HCT116 (cell line): ENCODE measurements around the gene KRTAP10-7. TPM values are rescaled to one million over a fixed set of nuclear protein-coding genes. Genes with fewer than 3 reads are reported as not detected.

Experiments
- ATAC-seq: fragments of 200-7000 bp; cut with Tn5 transposase; 2 replicates; pipeline ENCODE4 v1.9.1; 2020; ENCODE audit warnings: mild to moderate bottlenecking, moderate library complexity
- BruUV-seq: library from RNA; stranded (reverse); fragments of 400-500 nt; replicated peaks from 2 replicates; lab custom pipeline; 2021; lab: Mats Ljungman, UMichigan
- CTCF ChIA-PET: fragments of 300-600 bp; sonication (Branson Sonifier 250); formaldehyde crosslinking; loops from one replicate; lab custom pipeline; 2021; ENCODE audit warnings: antibody characterized with exemption; lab: Charles Lee
- POLR2A ChIA-PET: fragments of 300-600, 350-600 bp; sonication (Branson Sonifier 250); formaldehyde crosslinking; loops from one replicate; lab custom pipeline; 2021; ENCODE audit warnings: antibody characterized with exemption; lab: Charles Lee
- RAD21 ChIA-PET, 2 experiments: fragments of 300-600 bp; sonication (Branson Sonifier 250); formaldehyde crosslinking; loops; one replicate each; lab custom pipeline; 2023; ENCODE audit warnings: low total read pairs in 2 of 2; ENCODE audit not compliant: uncharacterized antibody in 2 of 2, unreplicated experiment in 2 of 2, low non-redundant PET in 1 of 2; lab: Charles Lee
- DNase-seq: peaks from one replicate; pipeline ENCODE4 v3.0.0-alpha.2; 2010; ENCODE audit warnings: low read depth, low spot score
- H2AFZ ChIP-seq: fragments of 200-600 bp; shearing (Covaris generic), sonication (generic); 2 replicates; pipeline ENCODE4 v1.6.1; 2017; ENCODE audit warnings: low read depth, mixed run types, mixed read lengths, antibody characterized with exemption, low read length; ENCODE audit not compliant: poor library complexity, severe bottlenecking
- H3K27ac ChIP-seq: 2 replicates; pipeline ENCODE4 v1.5.1; 2012; ENCODE audit warnings: low read depth, low read length
- H3K27me3 ChIP-seq: fragments of 200-600 bp; sonication (generic); 2 replicates; pipeline ENCODE4 v1.6.1; 2016; ENCODE audit warnings: mixed run types, low read length, mixed read lengths; ENCODE audit not compliant: insufficient read depth
- H3K36me3 ChIP-seq, 2 experiments: fragments of 200-500 bp in 1 of 2; fragments of 200-600 bp in 1 of 2; sonication (Bioruptor generic) in 1 of 2; sonication (generic) in 1 of 2; 2 replicates each; pipeline versions ENCODE4 v1.5.1 to v1.6.1; 2014 to 2016; ENCODE audit warnings: low read length in 2 of 2, inconsistent platforms in 1 of 2, mixed read lengths in 1 of 2, mixed run types in 1 of 2; ENCODE audit not compliant: insufficient read depth in 2 of 2, control insufficient read depth in 1 of 2
- H3K4me1 ChIP-seq, 2 experiments: fragments of 200-600 bp in 1 of 2; sonication (generic) in 1 of 2; 2 replicates each; pipeline versions ENCODE4 v1.5.1 to v1.6.1; 2012 to 2017; ENCODE audit warnings: low read length in 2 of 2, inconsistent platforms in 1 of 2, mild to moderate bottlenecking in 1 of 2, mixed read lengths in 1 of 2, mixed run types in 1 of 2, moderate library complexity in 1 of 2; ENCODE audit not compliant: insufficient read depth in 2 of 2, control insufficient read depth in 1 of 2
- H3K4me2 ChIP-seq: fragments of 200-600 bp; sonication (generic); 2 replicates; pipeline ENCODE4 v1.6.1; 2017; ENCODE audit warnings: mixed run types, low read length, mixed read lengths
- H3K4me3 ChIP-seq, 2 experiments: fragments of 200-600 bp in 1 of 2; sonication (generic) in 1 of 2; replicated peaks in 1 of 2; 2 replicates each; pipeline ENCODE4 v1.5.1; 2011 to 2016; ENCODE audit warnings: low read length in 2 of 2, control low read depth in 1 of 2, low read depth in 1 of 2, mild to moderate bottlenecking in 1 of 2, mixed read lengths in 1 of 2, mixed run types in 1 of 2
- H3K79me2 ChIP-seq: fragments of 200-600 bp; sonication (generic); 2 replicates; pipeline ENCODE4 v1.6.1; 2017; ENCODE audit warnings: mild to moderate bottlenecking, mixed run types, low read length, moderate library complexity, mixed read lengths; ENCODE audit not compliant: insufficient read depth
- H3K9ac ChIP-seq: fragments of 200-600 bp; sonication (generic); 2 replicates; pipeline ENCODE4 v1.6.1; 2016; ENCODE audit warnings: low read length, mixed read lengths
- H3K9me2 ChIP-seq: fragments of 200-600 bp; sonication (generic), shearing (Covaris generic); 2 replicates; pipeline ENCODE4 v1.6.1; 2017; ENCODE audit warnings: mixed run types, mild to moderate bottlenecking, moderate library complexity; ENCODE audit not compliant: insufficient read depth
- H3K9me3 ChIP-seq, 2 experiments: fragments of 200-500 bp in 1 of 2; fragments of 200-600 bp in 1 of 2; sonication (Bioruptor generic) in 1 of 2; sonication (generic) in 1 of 2; 2 replicates each; pipeline ENCODE4 v1.6.1; 2014 to 2017; ENCODE audit warnings: low read length in 2 of 2, mixed read lengths in 2 of 2, inconsistent platforms in 1 of 2, low read depth in 1 of 2, mild to moderate bottlenecking in 1 of 2, mixed run types in 1 of 2, moderate library complexity in 1 of 2; ENCODE audit not compliant: control insufficient read depth in 1 of 2, insufficient read depth in 1 of 2
- H4K20me1 ChIP-seq: fragments of 200-600 bp; sonication (generic), shearing (Covaris generic); 2 replicates; pipeline ENCODE4 v1.6.1; 2017; ENCODE audit warnings: mixed run types, mild to moderate bottlenecking, moderate library complexity; ENCODE audit not compliant: insufficient read depth
- CBX3 ChIP-seq: IDR thresholded peaks from 2 replicates; pipeline ENCODE4 v1.6.1; 2012; ENCODE audit warnings: low read depth
- CEBPB ChIP-seq: IDR thresholded peaks from 2 replicates; pipeline ENCODE4 v1.6.1; 2012; ENCODE audit warnings: low read depth
- EZH2 ChIP-seq: fragments of 200-600 bp; sonication (generic); IDR thresholded peaks from 2 replicates; pipeline ENCODE4 v1.6.1; 2017; ENCODE audit warnings: antibody characterized with exemption, mixed run types
- JUND ChIP-seq: IDR thresholded peaks from 2 replicates; pipeline ENCODE4 v1.6.1; 2012
- MAX ChIP-seq: IDR thresholded peaks from 2 replicates; pipeline ENCODE4 v1.6.1; 2012
- POLR2A ChIP-seq: IDR thresholded peaks from 2 replicates; pipeline ENCODE4 v1.7.0; 2011; ENCODE audit warnings: borderline replicate concordance; ENCODE audit not compliant: insufficient read depth, insufficient read length; ENCODE audit errors: extremely low read depth
- POLR2AphosphoS5 ChIP-seq: IDR thresholded peaks from 2 replicates; pipeline ENCODE4 v1.6.1; 2011; ENCODE audit warnings: mild to moderate bottlenecking, low read depth, low read length, moderate library complexity
- SIN3A ChIP-seq: IDR thresholded peaks from 2 replicates; pipeline ENCODE4 v1.6.1; 2012; ENCODE audit warnings: low read depth
- SP1 ChIP-seq: IDR thresholded peaks from 2 replicates; pipeline ENCODE4 v1.6.1; 2012; ENCODE audit warnings: low read depth
- ZBTB33 ChIP-seq: IDR thresholded peaks from 2 replicates; pipeline ENCODE4 v1.6.1; 2011; ENCODE audit warnings: mild to moderate bottlenecking, low read length, moderate library complexity; ENCODE audit not compliant: insufficient replicate concordance; ENCODE audit errors: extremely low read depth
- ZFX ChIP-seq: fragments of 450-650 bp; IDR thresholded peaks from 2 replicates; pipeline ENCODE4 v1.6.1; 2017
- ZNF274 ChIP-seq: fragments of 200-500 bp; sonication (Bioruptor generic); IDR thresholded peaks from 2 replicates; pipeline ENCODE4 v1.6.1; 2014; ENCODE audit warnings: mild to moderate bottlenecking, low read depth, low read length, inconsistent platforms
- intact Hi-C: fragments of 100-400 bp; cut with micrococcal nuclease; formaldehyde crosslinking; loops from 2 replicates; pipeline ENCODE4 v1.10.0; 2022
- total RNA-seq: library from RNA; stranded (reverse); gene quantifications from one replicate; pipeline ENCODE4 v1.2.1, GENCODE V29; 2021; ENCODE audit not compliant: unreplicated experiment
- TF ChIP-seq, protein P1 (sequence below), 3 experiments: fragments of 200-600 bp in 1 of 3; sonication (generic) in 1 of 3; IDR thresholded peaks in 2 of 3; conservative IDR thresholded peaks in 1 of 3; 2 replicates each; pipeline ENCODE4 v1.5.1; 2012 to 2017; ENCODE audit warnings: low read depth in 2 of 3, low read length in 2 of 3, antibody characterized with exemption in 1 of 3, borderline replicate concordance in 1 of 3, control low read depth in 1 of 3, mild to moderate bottlenecking in 1 of 3, mixed read lengths in 1 of 3, mixed run types in 1 of 3, moderate library complexity in 1 of 3; ENCODE audit not compliant: insufficient read depth in 1 of 3

KRTAP10-7 gene
- total RNA-seq, 1 experiment from 2014 or later, result not detected

DNA sequence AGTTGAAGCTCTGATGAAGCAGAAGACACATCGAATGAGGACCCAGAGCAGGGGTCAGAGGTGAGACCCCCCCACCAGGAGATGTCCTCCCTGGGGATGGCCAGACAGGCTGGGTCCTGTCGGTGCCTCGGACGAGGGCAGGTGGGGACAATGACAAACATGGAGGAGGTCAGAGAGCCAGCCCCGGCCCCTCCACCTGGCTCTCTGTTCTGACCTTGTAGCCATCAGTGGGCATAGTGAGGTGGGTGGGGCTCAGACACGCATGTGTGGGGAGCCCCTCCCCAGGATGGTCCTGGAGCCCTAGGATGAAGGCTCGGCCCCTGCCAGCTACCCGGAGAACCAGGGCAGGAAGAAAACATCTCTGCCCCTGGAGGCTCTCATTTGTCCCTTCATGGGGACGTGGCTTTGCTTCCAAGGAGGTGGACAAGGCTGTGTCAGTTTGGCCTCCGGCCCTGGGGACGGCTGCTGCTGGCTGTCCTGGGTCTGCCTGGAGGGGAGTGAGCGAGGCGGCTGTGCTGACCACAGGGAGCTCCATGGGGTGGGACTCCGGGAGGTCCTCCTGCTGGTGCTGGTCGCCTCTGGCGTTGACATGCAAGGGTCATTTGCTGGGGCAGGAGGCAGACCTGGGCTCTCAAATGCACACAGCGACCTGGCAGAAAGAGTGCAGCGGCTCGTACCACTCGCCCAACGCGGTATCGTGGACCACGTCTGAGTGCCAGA is 10.7 kb upstream of the KRTAP10-7 start:
- BruUV-seq, result no TSS peak
- TF ChIP-seq CEBPB, result no peak
- TF ChIP-seq, protein P1, sequence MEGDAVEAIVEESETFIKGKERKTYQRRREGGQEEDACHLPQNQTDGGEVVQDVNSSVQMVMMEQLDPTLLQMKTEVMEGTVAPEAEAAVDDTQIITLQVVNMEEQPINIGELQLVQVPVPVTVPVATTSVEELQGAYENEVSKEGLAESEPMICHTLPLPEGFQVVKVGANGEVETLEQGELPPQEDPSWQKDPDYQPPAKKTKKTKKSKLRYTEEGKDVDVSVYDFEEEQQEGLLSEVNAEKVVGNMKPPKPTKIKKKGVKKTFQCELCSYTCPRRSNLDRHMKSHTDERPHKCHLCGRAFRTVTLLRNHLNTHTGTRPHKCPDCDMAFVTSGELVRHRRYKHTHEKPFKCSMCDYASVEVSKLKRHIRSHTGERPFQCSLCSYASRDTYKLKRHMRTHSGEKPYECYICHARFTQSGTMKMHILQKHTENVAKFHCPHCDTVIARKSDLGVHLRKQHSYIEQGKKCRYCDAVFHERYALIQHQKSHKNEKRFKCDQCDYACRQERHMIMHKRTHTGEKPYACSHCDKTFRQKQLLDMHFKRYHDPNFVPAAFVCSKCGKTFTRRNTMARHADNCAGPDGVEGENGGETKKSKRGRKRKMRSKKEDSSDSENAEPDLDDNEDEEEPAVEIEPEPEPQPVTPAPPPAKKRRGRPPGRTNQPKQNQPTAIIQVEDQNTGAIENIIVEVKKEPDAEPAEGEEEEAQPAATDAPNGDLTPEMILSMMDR (IDR thresholded peaks at IDR 0.05 in 2 of 3, conservative IDR thresholded peaks at IDR 0.05 in 1 of 3; ENCODE audit: borderline replicate concordance in 1 of 3, insufficient read depth in 1 of 3, low read depth in 2 of 3, low read length in 2 of 3), result no peak
- TF ChIP-seq, all 23 proteins: peak for 0
- ChIA-PET POLR2A (no interaction called here), CTCF (no interaction called here), RAD21 (no interaction called here)
- Histone ChIP-seq H3K4me1 (no peaks in the 10 kb centered on the region), H4K20me1 (no peaks in the 10 kb centered on the region), H3K79me2 (no peaks in the 10 kb centered on the region), H3K4me2 (no peak overlapping the region), H3K9ac (no peak overlapping the region), H2AFZ (no peak overlapping the region), H3K4me3 (no peak overlapping the region), H3K27ac (no peak overlapping the region), H3K27me3 (peaks cover 16% of the 10 kb centered on the region), H3K9me2 (no peaks in the 10 kb centered on the region), H3K36me3 (no peaks in the 10 kb centered on the region), H3K9me3 (no peaks in the 10 kb centered on the region)
- DNase-seq (no peak), ATAC-seq (no peak)
- intact Hi-C loops, result no loop called here

GRCh38 chr21:44590311-44590721 is 10.1 kb upstream of the KRTAP10-7 start:
- ChIA-PET POLR2A (no interaction called here), CTCF (no interaction called here), RAD21 (no interaction called here)
- DNase-seq (no peak), ATAC-seq (no peak)
- intact Hi-C loops, result no loop called here
- Histone ChIP-seq H4K20me1 (no peaks in the 10 kb centered on the region), H2AFZ (no peak overlapping the region), H3K27ac (no peak overlapping the region), H3K4me2 (no peak overlapping the region), H3K9me2 (no peaks in the 10 kb centered on the region), H3K4me3 (no peak overlapping the region), H3K79me2 (no peaks in the 10 kb centered on the region), H3K9ac (no peak overlapping the region), H3K4me1 (no peaks in the 10 kb centered on the region), H3K36me3 (no peaks in the 10 kb centered on the region), H3K27me3 (peaks cover 11% of the 10 kb centered on the region), H3K9me3 (no peaks in the 10 kb centered on the region)
- no TSS peak for BruUV-seq
- TF ChIP-seq EZH2, result no peak
- no peak for TF ChIP-seq CBX3
- TF ChIP-seq SP1, result no peak
- no peak for TF ChIP-seq ZBTB33
- no peak for TF ChIP-seq ZFX
- no peak for TF ChIP-seq JUND
- no peak for TF ChIP-seq ZNF274
- no peak for TF ChIP-seq POLR2A
- no peak for TF ChIP-seq SIN3A
- TF ChIP-seq MAX, result no peak
- TF ChIP-seq POLR2AphosphoS5, result no peak
